Measurements from ENCODE around the gene CXCL14.

- TF ChIP-seq CTCF (IDR thresholded peaks at IDR 0.05) (no peak), POLR2A (IDR thresholded peaks at IDR 0.05) (peak in 1 of 2 donors; percentile 45)
Measured at GRCh38 chr5:135578685-135579341, at the start of gene CXCL14.
